ENCODE measurements around the gene STING1. TPM values are rescaled to one million over a fixed set of nuclear protein-coding genes. Genes with fewer than 3 reads are reported as not detected.

Gene STING1
- total RNA-seq, 1 donor from 2014 or later: not detected

DNA sequence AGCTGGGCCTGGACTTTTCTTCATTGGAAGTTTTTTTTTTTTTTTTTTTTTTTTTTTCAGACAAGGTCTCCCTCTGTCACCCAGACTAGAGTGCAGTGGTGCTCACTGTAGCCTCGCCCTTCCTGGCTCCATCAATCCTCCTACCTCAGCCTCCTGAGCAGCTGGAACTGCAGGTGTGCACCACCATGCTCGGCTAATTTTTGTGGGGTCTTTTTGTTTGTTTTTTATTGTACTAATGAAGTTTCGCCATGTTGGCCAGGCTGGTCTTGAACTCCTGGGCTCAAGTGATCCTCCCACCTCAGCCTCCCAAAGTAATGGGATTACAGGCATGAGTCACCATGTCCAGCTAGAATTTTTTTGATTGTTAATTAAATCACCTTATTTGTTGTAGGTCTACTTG lies 46.9 kb downstream of the STING1 start:
- peaks cover 17% of the 10 kb centered on the region for H3K4me1 Mint-ChIP-seq (ENCODE audit: low read depth, unreplicated experiment)
- no peak overlapping the region for H3K4me3 Mint-ChIP-seq (ENCODE audit: unreplicated experiment)
- TF ChIP-seq, protein P1, sequence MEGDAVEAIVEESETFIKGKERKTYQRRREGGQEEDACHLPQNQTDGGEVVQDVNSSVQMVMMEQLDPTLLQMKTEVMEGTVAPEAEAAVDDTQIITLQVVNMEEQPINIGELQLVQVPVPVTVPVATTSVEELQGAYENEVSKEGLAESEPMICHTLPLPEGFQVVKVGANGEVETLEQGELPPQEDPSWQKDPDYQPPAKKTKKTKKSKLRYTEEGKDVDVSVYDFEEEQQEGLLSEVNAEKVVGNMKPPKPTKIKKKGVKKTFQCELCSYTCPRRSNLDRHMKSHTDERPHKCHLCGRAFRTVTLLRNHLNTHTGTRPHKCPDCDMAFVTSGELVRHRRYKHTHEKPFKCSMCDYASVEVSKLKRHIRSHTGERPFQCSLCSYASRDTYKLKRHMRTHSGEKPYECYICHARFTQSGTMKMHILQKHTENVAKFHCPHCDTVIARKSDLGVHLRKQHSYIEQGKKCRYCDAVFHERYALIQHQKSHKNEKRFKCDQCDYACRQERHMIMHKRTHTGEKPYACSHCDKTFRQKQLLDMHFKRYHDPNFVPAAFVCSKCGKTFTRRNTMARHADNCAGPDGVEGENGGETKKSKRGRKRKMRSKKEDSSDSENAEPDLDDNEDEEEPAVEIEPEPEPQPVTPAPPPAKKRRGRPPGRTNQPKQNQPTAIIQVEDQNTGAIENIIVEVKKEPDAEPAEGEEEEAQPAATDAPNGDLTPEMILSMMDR (IDR thresholded peaks at IDR 0.05; ENCODE audit: partially characterized antibody, unreplicated experiment): no peak
- DNase-seq: no peak
- H3K27me3 Mint-ChIP-seq (ENCODE audit: unreplicated experiment): peaks cover 7% of the 10 kb centered on the region
- H3K36me3 Mint-ChIP-seq (ENCODE audit: unreplicated experiment): no peaks in the 10 kb centered on the region
- no peak overlapping the region for H3K27ac Mint-ChIP-seq (ENCODE audit: unreplicated experiment)
- H3K9me3 Mint-ChIP-seq (ENCODE audit: unreplicated experiment): peaks cover 10% of the 10 kb centered on the region

DNA sequence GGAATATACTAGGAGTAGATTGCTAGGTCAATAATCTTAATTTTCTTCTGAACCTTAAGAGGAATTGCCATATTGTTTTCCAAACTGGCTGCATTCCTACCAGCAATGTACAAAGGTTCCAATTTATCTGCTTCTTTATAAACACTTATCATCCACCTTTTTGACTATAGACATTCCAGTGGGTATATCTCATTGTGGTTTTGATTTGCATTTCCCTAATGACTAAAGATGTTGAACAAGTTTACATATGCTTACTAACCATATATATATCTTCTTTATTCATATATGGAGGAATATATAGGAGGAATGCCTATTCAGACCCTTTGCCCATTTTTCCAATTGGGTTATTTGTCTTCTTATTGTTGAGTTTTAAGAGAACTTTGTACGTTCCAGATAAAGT lies 50.9 kb downstream of the STING1 start:
- TF ChIP-seq, protein P1 (IDR thresholded peaks at IDR 0.05; ENCODE audit: partially characterized antibody, unreplicated experiment): no peak
- H3K4me3 Mint-ChIP-seq (ENCODE audit: unreplicated experiment): no peak overlapping the region
- no peaks in the 10 kb centered on the region for H3K9me3 Mint-ChIP-seq (ENCODE audit: unreplicated experiment)
- no peaks in the 10 kb centered on the region for H3K27me3 Mint-ChIP-seq (ENCODE audit: unreplicated experiment)
- H3K36me3 Mint-ChIP-seq (ENCODE audit: unreplicated experiment): no peaks in the 10 kb centered on the region
- H3K4me1 Mint-ChIP-seq (ENCODE audit: low read depth, unreplicated experiment): no peaks in the 10 kb centered on the region
- H3K27ac Mint-ChIP-seq (ENCODE audit: unreplicated experiment): no peak overlapping the region
- no peak for DNase-seq

DNA sequence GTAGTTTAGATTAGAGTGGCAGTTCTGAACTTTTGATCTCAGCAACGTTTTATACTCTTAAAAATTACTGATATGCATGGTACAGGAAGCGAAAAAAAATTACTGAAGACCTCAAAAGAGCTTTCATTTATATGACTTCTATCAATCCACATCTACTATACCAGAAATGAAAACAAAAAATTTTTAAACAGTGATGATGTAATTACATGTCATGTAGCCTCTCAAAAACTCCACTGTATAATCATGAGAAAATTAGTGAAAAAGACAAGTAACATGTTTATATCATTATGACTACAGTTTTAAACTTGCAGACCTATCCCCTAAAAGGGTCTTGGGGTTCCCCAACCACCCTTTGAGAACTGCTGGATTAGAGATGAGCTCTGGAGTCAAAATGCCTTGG lies 52.5 kb downstream of the STING1 start:
- no peaks in the 10 kb centered on the region for H3K4me1 Mint-ChIP-seq (ENCODE audit: low read depth, unreplicated experiment)
- no peak overlapping the region for H3K27ac Mint-ChIP-seq (ENCODE audit: unreplicated experiment)
- no peak overlapping the region for H3K4me3 Mint-ChIP-seq (ENCODE audit: unreplicated experiment)
- TF ChIP-seq, protein P1 (IDR thresholded peaks at IDR 0.05; ENCODE audit: partially characterized antibody, unreplicated experiment): no peak
- no peaks in the 10 kb centered on the region for H3K36me3 Mint-ChIP-seq (ENCODE audit: unreplicated experiment)
- no peak for DNase-seq
- H3K27me3 Mint-ChIP-seq (ENCODE audit: unreplicated experiment): no peaks in the 10 kb centered on the region
- H3K9me3 Mint-ChIP-seq (ENCODE audit: unreplicated experiment): no peaks in the 10 kb centered on the region

DNA sequence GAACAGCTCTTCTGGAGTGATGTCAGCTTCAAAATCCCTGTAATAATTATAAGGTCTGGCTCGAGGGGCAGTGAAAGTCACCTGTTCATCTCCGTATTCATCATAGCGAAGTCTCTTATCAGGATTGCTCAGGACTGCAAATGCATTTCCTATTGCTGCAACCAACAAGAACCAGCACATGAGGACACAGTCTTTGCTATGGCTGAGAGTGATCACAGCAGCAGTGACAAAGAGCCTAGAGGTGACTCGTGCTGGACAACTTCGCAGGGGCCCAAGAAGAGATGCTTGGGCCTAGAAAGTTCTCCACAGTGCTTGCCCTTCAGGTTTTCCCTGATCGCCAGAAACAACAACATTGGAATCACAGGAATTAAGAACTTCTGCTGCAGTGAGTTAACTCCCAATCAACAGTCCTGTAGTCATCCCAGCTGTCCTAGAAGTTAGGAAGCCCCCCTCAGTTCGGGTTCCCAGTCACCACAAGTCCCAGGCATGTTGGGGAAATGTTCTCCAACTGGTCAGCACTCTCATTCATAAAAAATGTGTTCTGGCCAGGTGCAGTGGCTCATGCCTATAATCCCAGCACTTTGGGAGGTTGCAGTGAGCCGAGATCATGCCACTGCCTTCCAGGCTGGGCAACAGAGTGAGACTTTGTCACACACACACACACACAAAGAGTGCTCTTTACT lies 56.2 kb downstream of the STING1 start:
- no peak overlapping the region for H3K27ac Mint-ChIP-seq (ENCODE audit: unreplicated experiment)
- no peak overlapping the region for H3K4me3 Mint-ChIP-seq (ENCODE audit: unreplicated experiment)
- H3K27me3 Mint-ChIP-seq (ENCODE audit: unreplicated experiment): no peaks in the 10 kb centered on the region
- no peaks in the 10 kb centered on the region for H3K9me3 Mint-ChIP-seq (ENCODE audit: unreplicated experiment)
- no peak for DNase-seq
- no peaks in the 10 kb centered on the region for H3K4me1 Mint-ChIP-seq (ENCODE audit: low read depth, unreplicated experiment)
- TF ChIP-seq, protein P1 (IDR thresholded peaks at IDR 0.05; ENCODE audit: partially characterized antibody, unreplicated experiment): no peak
- H3K36me3 Mint-ChIP-seq (ENCODE audit: unreplicated experiment): no peaks in the 10 kb centered on the region

Other genes starting within 250 kb of the STING1 start
- gene MATR3, start 189.0 kb downstream of the STING1 start, total RNA-seq (ENCODE audit: unreplicated experiment): 372 TPM
- gene PAIP2, start 140.9 kb downstream of the STING1 start, total RNA-seq (ENCODE audit: unreplicated experiment): 128 TPM
- not detected for gene SLC23A1, start 99.5 kb downstream of the STING1 start, total RNA-seq (ENCODE audit: unreplicated experiment)
- gene MZB1, start 92.8 kb downstream of the STING1 start, total RNA-seq (ENCODE audit: unreplicated experiment): not detected
- 1.3 TPM for gene PROB1, start 87.7 kb downstream of the STING1 start, total RNA-seq (ENCODE audit: unreplicated experiment)
- 6.2 TPM for gene SPATA24, start 78.7 kb downstream of the STING1 start, total RNA-seq (ENCODE audit: unreplicated experiment)
- 55.9 TPM for gene DNAJC18, start 43.2 kb downstream of the STING1 start, total RNA-seq (ENCODE audit: unreplicated experiment)
- not detected for gene ECSCR, start 20.0 kb downstream of the STING1 start, total RNA-seq (ENCODE audit: unreplicated experiment)
- not detected for gene SMIM33, start 11.8 kb downstream of the STING1 start, total RNA-seq (ENCODE audit: unreplicated experiment)
- gene UBE2D2, start 78.6 kb upstream of the STING1 start, total RNA-seq (ENCODE audit: unreplicated experiment): 188 TPM
- gene CXXC5, start 165.6 kb upstream of the STING1 start, total RNA-seq (ENCODE audit: unreplicated experiment): 130 TPM

All from glutamatergic neuron (in vitro differentiated cells).